NAMALWA (cell line): Measurements from ENCODE around the gene MBTPS2.
"Not testable (repeated sequence)": the region's sequence is repeated elsewhere in the genome, so short reads cannot be mapped to it uniquely, and the experiment has no call there.

Experiments
- DNase-seq: peaks from one replicate; pipeline ENCODE4 v3.0.0-alpha.2; 2015; ENCODE audit warnings: low spot score

MBTPS2 gene

DNA sequence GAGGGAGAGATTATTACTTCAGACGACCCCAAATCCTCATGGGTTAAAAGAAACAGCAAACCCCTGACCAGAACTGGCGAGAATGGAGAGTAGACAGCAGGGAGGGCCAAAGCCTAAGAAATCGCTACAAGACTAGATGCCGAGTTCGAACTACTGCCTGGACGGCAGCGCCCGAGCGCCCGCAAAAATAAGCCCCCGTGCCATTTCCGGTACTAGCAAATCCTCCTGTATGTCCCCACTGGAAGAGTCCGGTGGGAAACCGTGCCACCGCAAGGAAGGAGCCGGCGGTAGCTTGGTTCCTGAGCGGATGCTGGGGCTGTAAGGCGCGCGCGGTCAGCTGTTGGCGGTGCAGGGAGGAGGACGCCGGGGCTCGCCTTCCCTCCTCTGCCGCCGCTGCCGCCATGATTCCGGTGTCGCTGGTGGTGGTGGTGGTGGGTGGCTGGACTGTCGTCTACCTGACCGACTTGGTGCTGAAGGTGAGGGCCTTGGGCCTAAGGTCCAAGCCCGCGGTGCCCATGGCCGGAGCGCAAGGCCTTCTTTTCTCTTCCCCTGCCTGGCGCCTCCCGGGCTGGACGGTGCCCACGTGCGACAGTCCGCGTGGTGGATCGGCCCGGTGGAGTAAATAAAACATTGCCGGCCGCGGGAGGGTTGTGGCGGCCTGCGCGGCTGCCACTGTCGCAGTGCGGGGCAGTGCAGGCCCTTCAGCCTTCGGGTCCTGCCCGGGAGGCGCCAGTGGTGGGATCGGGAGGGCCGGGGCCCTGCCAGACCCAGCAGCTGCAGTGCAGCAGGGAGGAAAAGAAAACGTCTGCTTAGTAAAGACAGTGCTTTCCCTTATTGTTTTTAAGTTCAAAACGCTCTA, at the start of gene MBTPS2:
Gene MBTPS2 (plus strand): TSS at position 284 of the 859 bp plus-strand sequence. CDS start 118 bp downstream, at position 402.
- peak; percentile 84 for DNase-seq

DNA sequence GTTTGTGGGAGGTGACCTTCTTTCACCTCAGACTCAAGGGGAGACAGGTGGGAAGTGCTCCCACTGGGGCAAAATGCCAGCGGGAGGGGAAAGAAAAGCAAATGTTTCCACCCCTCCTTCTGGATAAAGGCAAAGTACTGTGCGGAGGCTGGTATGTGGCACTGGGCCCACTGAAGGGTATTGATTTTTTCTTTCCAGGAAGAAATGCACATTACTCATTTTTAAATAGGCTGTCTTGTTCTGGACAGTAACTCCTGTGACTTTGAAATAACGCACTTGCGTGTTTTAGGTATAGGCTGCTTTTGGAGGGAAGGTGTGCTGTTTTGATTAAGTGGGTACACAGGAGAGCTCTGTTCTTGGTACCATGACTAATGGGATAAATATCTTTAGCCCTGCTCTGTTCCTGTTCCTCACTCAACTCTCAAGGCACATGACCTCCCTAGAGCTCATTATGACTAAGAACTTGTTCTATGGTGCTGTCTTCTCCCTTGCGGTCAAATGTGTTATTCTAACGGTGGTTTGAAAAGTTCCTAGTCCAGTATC, 40.7 kb upstream of the MBTPS2 start:
- DNase-seq: no peak

DNA sequence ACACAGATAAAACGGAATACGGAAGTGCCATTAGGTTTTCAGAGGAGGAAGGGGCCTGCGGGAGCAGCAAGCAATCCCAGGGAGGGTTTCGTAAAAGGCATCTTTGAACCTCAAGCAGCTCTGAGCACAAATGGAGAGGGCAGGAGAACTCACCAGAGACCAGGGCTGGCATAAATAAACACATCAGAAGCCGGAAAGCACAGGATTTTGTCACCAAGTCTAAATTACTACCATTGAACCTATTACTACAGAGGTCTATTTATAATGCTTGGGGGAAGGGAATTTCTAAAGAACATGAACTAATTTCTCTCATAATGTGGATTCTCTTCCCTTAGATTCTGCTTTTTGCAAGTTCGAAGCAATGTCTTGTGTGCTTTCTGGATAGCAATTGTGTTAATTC, 39.6 kb upstream of the MBTPS2 start:
- no peak for DNase-seq

- no peak for DNase-seq
Observed at GRCh38 chrX:21800344-21800770, 39.1 kb upstream of the MBTPS2 start.

GRCh38 chrX:21802054-21802670, 37.3 kb upstream of the MBTPS2 start:
- no peak for DNase-seq

DNA sequence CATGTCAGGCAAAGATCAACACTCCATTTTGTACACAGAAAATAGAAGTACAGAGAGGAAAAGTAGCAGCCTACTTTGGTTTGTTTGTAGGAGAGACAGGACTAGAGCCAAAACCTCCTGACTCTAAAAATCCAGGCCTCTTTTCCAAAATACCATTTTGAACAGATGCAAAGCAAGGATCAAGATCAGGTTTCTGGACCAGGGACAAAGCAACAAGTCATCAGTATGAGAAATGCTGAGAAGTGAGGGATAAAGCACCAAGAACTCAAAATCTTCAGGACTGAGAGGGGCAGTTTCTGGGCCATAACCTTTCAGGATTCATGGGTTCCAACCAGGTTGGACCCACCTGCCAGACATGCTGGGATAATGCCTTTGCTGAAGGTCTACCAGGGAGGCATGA, 36.6 kb upstream of the MBTPS2 start:
- no peak for DNase-seq

GRCh38 chrX:21806691-21807090, 32.7 kb upstream of the MBTPS2 start:
- no peak for DNase-seq

DNA sequence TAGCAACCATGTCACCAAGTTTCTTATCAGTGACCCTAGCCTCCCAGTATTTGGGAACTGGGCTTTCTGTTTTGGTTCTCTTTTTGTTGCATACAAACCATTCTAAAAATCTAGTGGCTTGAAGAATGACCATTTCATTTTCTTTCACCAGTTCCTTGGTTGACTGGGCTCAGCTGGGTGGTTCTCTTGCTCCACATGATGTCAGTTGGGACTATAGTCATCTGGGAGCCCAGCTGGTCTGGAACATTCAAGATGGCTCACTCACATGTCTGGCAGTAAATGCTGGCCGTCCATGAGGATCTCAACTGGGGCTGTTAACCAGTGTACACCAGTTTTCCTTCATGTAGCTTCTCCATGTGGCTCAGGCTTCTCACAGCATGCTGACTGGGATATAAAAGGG, 27.6 kb upstream of the MBTPS2 start:
- DNase-seq: no peak

DNA sequence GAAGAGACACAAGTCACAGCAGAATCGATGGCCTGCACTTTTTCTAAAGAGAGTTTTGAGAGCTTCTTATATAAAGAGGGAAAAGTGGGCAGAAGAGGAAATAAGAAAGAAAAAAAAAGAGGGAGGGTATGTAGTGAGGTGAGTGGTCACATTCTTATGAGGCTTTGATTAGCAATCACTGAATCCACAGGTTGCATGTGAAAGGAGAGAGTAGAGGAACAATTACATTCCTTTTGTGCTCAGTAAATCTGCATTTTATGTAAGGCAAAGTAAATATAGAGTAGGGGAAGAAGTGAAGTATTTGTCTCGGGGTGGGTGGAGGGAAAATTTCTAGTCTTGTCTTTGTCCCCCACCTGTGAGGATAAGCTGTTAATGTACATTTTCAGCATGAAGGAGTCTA, 26.8 kb upstream of the MBTPS2 start:
- DNase-seq: no peak

DNA sequence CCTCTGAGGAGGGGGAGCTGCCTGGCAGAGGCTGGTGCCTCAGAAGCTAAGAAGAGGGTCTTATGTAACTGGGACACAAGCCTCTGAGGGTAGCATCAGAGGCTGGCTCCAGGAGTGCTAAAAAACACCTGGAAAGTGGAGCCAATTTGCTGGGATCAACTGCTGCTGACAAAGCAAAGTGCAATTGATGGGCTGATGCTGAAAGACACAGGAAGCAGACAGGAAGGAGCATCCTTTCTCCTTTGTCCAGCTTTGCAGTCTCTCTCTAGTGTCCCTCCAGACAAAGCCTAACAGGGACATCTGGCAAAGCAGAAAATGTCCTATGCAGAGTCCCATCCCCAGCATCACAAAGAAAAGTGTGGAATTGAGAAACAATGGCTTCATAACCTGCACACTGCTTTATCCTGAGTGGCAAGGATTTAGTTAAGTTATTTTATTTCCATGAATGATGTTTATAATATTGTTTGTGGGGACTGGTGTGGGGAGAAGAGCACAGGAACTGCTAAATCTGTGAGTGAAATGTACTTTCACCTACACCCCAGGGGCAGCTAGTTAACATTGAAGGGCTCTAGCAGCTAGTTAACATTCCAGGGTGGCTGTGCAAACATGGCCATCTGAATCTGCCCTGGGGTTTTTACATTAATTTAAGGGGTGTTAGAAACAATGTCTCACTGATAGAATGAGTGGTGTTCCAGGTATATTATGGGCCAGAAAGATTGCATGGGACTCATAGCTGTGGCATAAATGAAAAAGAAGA, 25.6 kb upstream of the MBTPS2 start:
- no peak for DNase-seq

GRCh38 chrX:21816136-21816535, 23.3 kb upstream of the MBTPS2 start:
- no peak for DNase-seq

- DNase-seq: not testable (repeated sequence)
Observed at GRCh38 chrX:21820170-21820569, 19.2 kb upstream of the MBTPS2 start.

DNA sequence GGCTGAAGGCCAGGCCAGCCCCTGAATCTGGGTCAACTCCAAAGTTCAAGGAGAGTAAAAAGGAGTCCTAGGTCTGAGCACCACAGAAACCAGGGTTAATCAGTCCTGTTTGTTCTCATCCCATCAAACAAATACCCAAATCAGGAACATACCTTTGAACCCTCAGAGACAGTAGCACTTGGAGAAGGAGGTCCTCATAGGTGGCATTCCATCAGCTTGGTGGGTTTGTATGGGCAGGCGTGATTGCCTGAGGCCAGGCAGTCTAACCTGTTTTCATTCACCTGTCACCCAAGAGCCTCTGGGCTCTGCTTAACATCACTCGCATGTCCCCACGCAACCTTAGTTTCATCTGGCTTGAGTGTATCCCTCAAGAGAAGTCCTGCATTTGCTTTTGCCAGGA, 17.5 kb upstream of the MBTPS2 start:
- no peak for DNase-seq

DNA sequence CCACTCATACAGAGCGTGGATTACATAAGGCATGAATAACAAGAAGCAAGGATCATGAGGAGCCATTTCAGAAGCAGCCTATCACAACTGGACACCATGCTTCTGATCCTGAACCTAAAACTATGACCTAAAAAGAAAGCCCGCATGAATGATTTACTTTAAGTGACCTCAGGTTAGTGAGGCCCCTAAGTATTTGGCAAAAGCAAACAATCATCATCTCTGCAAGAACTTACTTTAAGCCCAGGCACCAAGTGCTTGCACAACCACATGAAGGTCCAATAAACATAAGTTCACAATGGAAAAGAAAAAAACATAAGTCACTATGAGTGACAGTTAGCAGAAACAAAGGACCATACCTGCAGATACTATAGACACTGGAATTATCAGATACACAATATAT, 7.9 kb upstream of the MBTPS2 start:
- no peak for DNase-seq

GRCh38 chrX:21837056-21837455, 2.4 kb upstream of the MBTPS2 start:
- no peak for DNase-seq

GRCh38 chrX:21838937-21839333, 482 bp upstream of the MBTPS2 start:
- DNase-seq: peak; percentile 34

DNA sequence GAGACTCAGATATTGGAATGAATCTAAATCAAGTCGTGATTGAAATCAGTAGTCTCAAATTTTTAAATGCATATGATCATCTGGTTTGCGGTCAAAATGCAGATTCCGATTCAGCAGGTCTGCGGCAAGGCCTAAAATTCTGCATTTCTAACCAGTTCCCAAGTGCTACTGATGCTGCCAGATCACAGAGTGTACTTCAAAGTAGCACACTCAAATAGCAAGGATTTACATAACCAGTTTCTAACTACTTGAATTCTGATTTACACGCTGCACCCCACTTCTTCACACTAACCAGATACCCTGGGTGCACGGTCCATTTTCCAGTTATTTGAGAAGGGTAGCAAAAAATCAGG, 752 bp downstream of the MBTPS2 start:
- DNase-seq: peak; percentile 28

DNA sequence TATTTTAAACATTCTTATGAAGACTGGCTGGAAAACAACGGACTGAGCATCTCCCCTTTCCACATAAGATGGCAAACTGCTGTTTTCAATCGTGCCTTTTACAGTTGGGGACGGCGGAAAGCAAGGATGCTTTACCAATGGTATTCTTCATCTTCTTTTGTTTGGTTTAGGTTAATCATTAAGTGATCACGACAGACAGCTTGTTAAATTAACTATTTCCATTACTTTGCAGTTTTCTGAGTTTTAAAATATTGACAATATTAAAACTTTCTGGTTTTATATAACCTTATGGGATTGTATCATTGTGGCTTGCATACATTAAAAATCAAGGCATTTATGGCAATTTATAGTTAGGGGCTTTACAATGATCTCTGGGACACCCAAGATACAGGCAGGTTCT, 3.8 kb downstream of the MBTPS2 start:
- DNase-seq: no peak

DNA sequence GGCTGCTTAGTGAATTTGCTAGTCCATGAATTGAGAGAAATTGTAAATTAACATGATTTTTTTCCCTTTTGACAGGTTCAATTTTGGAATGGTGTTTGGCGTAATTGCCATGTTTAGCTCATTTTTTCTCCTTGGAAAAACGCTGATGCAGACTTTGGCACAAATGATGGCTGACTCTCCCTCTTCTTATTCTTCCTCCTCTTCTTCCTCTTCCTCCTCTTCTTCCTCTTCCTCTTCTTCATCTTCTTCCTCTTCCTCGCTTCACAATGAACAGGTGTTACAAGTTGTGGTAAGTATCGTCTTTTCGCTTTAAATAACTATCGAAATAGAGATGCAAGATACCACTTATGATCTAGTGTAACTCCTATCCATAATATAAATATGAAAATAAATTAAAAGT, 5.7 kb downstream of the MBTPS2 start:
- no peak for DNase-seq

GRCh38 chrX:21847342-21847741, 7.9 kb downstream of the MBTPS2 start:
- DNase-seq: no peak

DNA sequence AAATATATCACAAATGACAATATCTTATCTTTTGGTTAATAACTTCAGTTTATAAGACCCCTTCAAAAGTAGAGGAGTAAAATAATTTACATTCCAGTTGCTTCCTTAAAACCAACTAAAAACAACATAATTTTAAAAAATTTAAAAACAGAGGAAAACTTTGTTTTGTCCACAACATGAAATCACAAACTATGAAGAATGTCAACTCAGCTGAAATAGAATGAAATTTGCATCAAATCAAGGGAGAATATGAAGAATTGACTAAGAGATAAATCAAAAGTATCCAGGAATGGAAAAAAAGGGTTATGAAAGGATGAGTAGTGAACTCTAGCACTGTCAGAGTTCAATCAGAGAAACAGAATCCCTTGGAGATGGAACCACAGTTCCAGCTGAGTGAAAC, 14.2 kb downstream of the MBTPS2 start:
- DNase-seq: no peak

DNA sequence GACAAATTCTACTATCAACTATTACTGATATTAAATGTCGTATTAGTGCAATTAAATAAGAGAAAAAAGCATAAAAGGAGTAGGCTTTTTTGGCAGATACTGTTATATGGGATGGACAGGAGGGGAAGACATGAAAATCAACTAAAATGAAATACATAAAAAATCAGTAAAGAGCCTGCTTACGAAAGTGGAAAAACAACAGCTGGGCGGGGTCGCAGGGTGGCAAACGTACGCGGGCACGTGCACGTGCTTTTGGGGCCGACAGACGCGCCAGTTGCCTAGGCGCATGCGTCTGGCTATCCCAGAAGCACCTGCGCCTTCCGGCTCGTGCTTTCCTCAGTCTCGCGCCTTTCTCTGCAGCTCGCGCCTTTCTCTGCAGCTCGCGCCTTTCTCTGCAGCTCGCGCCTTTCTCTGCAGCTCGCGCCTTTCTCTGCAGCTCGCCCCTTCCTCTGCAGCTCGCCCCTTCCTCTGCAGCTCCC, 16.6 kb downstream of the MBTPS2 start, which contains the start of gene YY2:
Gene YY2 (plus strand): TSS at position 51 of the 479 bp plus-strand sequence. CDS start 498 bp downstream, outside the sequence.
- no peak for DNase-seq
